Testis (tissue), 3 donors: Measurements from ENCODE around the gene BAMBI. TPM values are rescaled to one million over a fixed set of nuclear protein-coding genes. Genes with fewer than 3 reads are reported as not detected.

Source experiments
- DNase-seq: peaks from one replicate; pipeline ENCODE4 v3.0.0-alpha.2; 2019
- H3K27ac ChIP-seq, 2 donors: fragments of 200-600 bp; sonication (generic); one replicate each; pipeline ENCODE4 v1.5.1; 2019
- H3K27me3 ChIP-seq: fragments of 200-600 bp; sonication (generic); one replicate; pipeline ENCODE4 v1.5.1; 2019
- H3K36me3 ChIP-seq: fragments of 200-600 bp; sonication (generic); one replicate; pipeline ENCODE4 v1.5.1; 2017; ENCODE audit warnings: low read depth; ENCODE audit errors: missing control alignments
- H3K4me1 ChIP-seq: fragments of 200-600 bp; sonication (generic); one replicate; pipeline ENCODE4 v1.5.1; 2019
- H3K4me3 ChIP-seq, 2 donors: fragments of 200-600 bp; sonication (generic); one replicate each; pipeline ENCODE4 v1.5.1; 2017 to 2019
- H3K9me3 ChIP-seq: fragments of 200-600 bp; sonication (generic); one replicate; pipeline ENCODE4 v1.5.1; 2017
- POLR2A ChIP-seq: fragments of 450-650 bp; IDR thresholded peaks from one replicate; pipeline ENCODE4 v1.6.1; 2017; ENCODE audit warnings: antibody characterized with exemption, mild to moderate bottlenecking, moderate library complexity
- WGBS, 2 donors: methylation state at CpG; one replicate each; pipeline ENCODE4 v1.1.5; 2018; 5-methylcytosine and 5-hydroxymethylcytosine counted together
- intact Hi-C: fragments of 100-400 bp; cut with DNase I; formaldehyde crosslinking; loops from one replicate; pipeline ENCODE4 v1.15.1; 2023; ENCODE audit warnings: low total_unique reads
- polyA plus RNA-seq: library from polyadenylated mRNA; stranded (reverse); fragments of 350-450 nt; fragmentation: Illumina TruSeq; extraction: RNeasy Lipid Tissue Mini Kit (QIAGEN cat#74804); gene quantifications from one replicate; pipeline ENCODE4 v1.2.3, GENCODE V29; 2014; ENCODE audit warnings: low read depth, low replicate concordance; ENCODE audit not compliant: insufficient read depth
- total RNA-seq, 2 donors: library from RNA; depleted of rRNA; stranded (reverse); fragments of >200 nt; gene quantifications; one replicate each; pipeline ENCODE4 v1.2.3, GENCODE V29; 2016
- TF ChIP-seq, protein P1 (sequence below), 3 experiments: fragments of 450-650 bp in 2 of 3; fragments of 200-600 bp in 1 of 3; sonication (generic) in 1 of 3; IDR thresholded peaks; one replicate each; pipeline ENCODE4 v1.5.1; 2016 to 2019; ENCODE audit warnings: antibody characterized with exemption in 3 of 3, mild to moderate bottlenecking in 2 of 3, moderate library complexity in 1 of 3

The BAMBI gene
- total and polyA plus RNA-seq, 3 donors from 2014 or later, result 24.4 to 59.6 (median 49.7) TPM

DNA sequence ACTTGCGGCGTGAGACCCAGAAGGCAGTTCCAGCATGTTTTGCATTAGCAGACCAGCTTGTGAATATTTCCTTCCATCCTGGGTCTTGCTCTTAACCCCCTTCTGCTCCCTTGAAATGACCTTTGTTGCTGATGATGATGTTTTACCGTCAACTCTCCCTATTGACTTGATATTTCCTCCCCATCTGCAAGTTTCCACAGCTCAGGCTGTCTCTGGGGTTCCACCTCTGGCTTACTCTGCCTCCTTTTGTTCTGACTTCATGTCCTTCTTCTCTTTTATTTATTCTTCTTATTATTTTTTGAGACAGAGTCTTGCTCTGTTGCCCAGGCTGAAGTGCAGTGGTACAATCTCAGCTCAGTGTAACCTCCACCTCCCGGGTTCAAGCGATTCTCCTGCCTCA, 17.2 kb downstream of the BAMBI start:
- intact Hi-C loops, result no loop called here
- no peak for TF ChIP-seq POLR2A
- TF ChIP-seq, protein P1, sequence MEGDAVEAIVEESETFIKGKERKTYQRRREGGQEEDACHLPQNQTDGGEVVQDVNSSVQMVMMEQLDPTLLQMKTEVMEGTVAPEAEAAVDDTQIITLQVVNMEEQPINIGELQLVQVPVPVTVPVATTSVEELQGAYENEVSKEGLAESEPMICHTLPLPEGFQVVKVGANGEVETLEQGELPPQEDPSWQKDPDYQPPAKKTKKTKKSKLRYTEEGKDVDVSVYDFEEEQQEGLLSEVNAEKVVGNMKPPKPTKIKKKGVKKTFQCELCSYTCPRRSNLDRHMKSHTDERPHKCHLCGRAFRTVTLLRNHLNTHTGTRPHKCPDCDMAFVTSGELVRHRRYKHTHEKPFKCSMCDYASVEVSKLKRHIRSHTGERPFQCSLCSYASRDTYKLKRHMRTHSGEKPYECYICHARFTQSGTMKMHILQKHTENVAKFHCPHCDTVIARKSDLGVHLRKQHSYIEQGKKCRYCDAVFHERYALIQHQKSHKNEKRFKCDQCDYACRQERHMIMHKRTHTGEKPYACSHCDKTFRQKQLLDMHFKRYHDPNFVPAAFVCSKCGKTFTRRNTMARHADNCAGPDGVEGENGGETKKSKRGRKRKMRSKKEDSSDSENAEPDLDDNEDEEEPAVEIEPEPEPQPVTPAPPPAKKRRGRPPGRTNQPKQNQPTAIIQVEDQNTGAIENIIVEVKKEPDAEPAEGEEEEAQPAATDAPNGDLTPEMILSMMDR (IDR thresholded peaks at IDR 0.05), result no peak
- no peaks in the 10 kb centered on the region for H3K4me1 ChIP-seq
- H3K27me3 ChIP-seq, result no peaks in the 10 kb centered on the region
- 94 to 95% methylated on average over 5 of the region's 5 CpGs for WGBS, 2 donors
- no peak overlapping the region for H3K27ac ChIP-seq
- H3K36me3 ChIP-seq, result no peaks in the 10 kb centered on the region
- no peak overlapping the region for H3K4me3 ChIP-seq
- DNase-seq, result no peak
- no peaks in the 10 kb centered on the region for H3K9me3 ChIP-seq

DNA sequence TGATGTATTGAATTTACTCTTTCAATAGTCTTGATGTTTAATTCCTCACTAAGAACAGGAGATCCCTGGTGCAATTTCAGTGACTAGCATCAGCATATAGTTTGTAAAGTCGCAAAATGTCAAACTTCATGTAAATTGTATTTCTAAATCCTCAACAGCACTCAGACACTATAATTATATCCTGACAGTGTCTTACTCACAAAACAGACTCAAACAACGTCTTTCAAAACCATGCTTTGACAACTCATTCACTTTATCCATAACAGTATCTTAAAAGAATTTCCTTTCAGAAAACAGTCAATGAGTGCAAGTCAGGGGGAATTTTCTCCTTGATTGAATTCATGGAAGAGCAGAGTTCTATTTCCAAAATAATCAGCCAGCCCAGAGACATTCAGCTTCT, 20.8 kb downstream of the BAMBI start:
- intact Hi-C loops, result no loop called here
- no peaks in the 10 kb centered on the region for H3K9me3 ChIP-seq
- no peak overlapping the region for H3K27ac ChIP-seq
- no peak for DNase-seq
- 79 to 83% methylated on average over 2 of the region's 2 CpGs for WGBS, 2 donors
- H3K4me1 ChIP-seq, result no peaks in the 10 kb centered on the region
- H3K4me3 ChIP-seq, result no peak overlapping the region
- H3K27me3 ChIP-seq, result no peaks in the 10 kb centered on the region
- TF ChIP-seq POLR2A, result no peak
- TF ChIP-seq, protein P1 (IDR thresholded peaks at IDR 0.05), result no peak
- no peaks in the 10 kb centered on the region for H3K36me3 ChIP-seq

DNA sequence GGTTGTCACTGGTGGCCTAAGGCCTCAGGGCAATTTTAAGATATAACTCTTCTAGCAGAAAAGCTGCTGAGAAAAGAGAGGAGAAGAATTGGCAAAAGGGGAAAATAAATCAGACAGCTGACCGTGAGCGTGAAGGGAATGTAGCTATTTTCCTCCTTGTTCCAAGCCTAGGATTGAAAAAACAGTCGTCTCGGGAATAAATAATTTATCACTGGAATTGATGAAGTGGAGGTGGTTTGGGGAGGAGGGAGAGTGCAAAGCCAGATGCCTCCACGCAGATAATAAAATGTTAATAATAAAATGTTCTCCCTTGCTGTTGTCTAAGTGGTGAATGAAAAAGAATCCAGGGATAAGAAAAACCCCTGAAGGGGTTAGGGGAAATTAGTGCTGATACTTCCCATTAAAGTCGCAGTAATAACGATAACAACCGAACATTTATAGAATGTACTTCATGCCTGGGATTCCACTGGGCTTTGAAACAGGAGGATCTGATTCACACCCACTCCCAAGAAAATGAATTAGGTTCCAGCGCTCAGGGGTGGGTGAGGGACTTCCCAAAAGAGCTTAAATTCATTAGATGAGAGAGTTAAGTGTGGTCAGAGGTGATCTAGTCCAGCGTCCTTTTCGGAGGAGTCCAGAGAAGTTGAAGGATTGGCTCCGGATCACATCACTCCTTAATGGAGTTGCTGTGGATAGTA, 27.3 kb downstream of the BAMBI start:
- H3K27ac ChIP-seq, result no peak overlapping the region
- no peak for DNase-seq
- 31 to 32% methylated on average over 12 of the region's 12 CpGs for WGBS, 2 donors

DNA sequence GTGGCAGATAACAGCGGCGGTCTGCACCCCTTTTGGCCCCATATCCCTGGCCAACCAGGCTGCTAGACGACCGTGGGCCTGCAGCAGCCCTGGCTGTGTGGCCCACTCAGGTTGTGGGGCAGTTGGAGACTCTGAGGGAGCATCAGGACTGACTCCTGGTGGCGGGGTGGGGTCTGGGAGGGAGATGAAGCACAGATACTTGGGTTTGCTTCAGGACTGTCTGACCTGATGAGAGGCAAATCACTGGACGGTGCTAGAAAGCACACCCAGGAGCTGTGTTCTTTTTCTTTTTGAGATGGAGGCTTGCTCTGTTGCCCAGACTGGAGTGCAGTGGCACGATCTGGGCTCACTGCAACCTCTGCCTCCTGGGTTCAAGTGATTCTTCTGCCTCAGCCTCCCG, 28.2 kb downstream of the BAMBI start:
- Histone ChIP-seq H3K27ac (no peak overlapping the region), H3K4me1 (peaks cover 5% of the 10 kb centered on the region), H3K27me3 (no peaks in the 10 kb centered on the region), H3K9me3 (no peaks in the 10 kb centered on the region), H3K36me3 (no peaks in the 10 kb centered on the region), H3K4me3 (no peak overlapping the region)
- no peak for TF ChIP-seq POLR2A
- TF ChIP-seq, protein P1 (IDR thresholded peaks at IDR 0.05), result no peak
- intact Hi-C loops, result no loop called here
- 58 to 64% methylated on average over 8 of the region's 8 CpGs for WGBS, 2 donors
- DNase-seq, result no peak

More for the DNA sequence above, 27.3 kb downstream of the BAMBI start:
- Histone ChIP-seq H3K4me3 (no peak overlapping the region), H3K36me3 (no peaks in the 10 kb centered on the region), H3K27me3 (no peaks in the 10 kb centered on the region), H3K9me3 (no peaks in the 10 kb centered on the region), H3K4me1 (no peaks in the 10 kb centered on the region)
- TF ChIP-seq POLR2A, result no peak
- TF ChIP-seq, protein P1 (IDR thresholded peaks at IDR 0.05), result no peak
- intact Hi-C loops, result no loop called here
